Loucy (cell line): ENCODE results near the gene IDH2.
"Not testable (repeated sequence)": the region's sequence is repeated elsewhere in the genome, so short reads cannot be mapped to it uniquely, and the experiment has no call there.

Experiments
- H2AFZ ChIP-seq: fragments of 200-600 bp; sonication (generic); 2 replicates; pipeline ENCODE4 v1.6.0; 2016; ENCODE audit warnings: antibody characterized with exemption, mild to moderate bottlenecking, low read length, moderate library complexity
- H3F3A ChIP-seq: fragments of 200-600 bp; 2 replicates; pipeline ENCODE4 v1.6.0; 2016; ENCODE audit warnings: antibody characterized with exemption, low read depth, mild to moderate bottlenecking
- H3K27me3 ChIP-seq: fragments of 200-600 bp; sonication (generic); 2 replicates; pipeline ENCODE4 v1.6.1; 2014; ENCODE audit warnings: low read length, mild to moderate bottlenecking; ENCODE audit not compliant: insufficient read depth, poor library complexity, severe bottlenecking
- H3K36me3 ChIP-seq: fragments of 200-600 bp; sonication (generic); 2 replicates; pipeline ENCODE4 v1.6.1; 2016; ENCODE audit warnings: low read length; ENCODE audit not compliant: insufficient read depth
- H3K4me1 ChIP-seq: fragments of 200-600 bp; sonication (generic); 2 replicates; pipeline ENCODE4 v1.5.1; 2014; ENCODE audit warnings: low read length, mild to moderate bottlenecking; ENCODE audit not compliant: insufficient read depth, poor library complexity, severe bottlenecking
- H3K4me2 ChIP-seq: fragments of 200-600 bp; sonication (generic); 2 replicates; pipeline ENCODE4 v1.6.0; 2014; ENCODE audit warnings: antibody characterized with exemption, low read length, low read depth, mild to moderate bottlenecking; ENCODE audit not compliant: poor library complexity, severe bottlenecking
- H3K4me3 ChIP-seq: fragments of 200-600 bp; sonication (generic); 2 replicates; pipeline ENCODE4 v1.5.1; 2014; ENCODE audit warnings: low read length, mild to moderate bottlenecking, mixed read lengths; ENCODE audit not compliant: poor library complexity, severe bottlenecking
- H3K79me2 ChIP-seq: fragments of 200-600 bp; sonication (generic); 2 replicates; pipeline ENCODE4 v1.6.1; 2014; ENCODE audit warnings: low read length; ENCODE audit not compliant: insufficient read depth
- H3K9ac ChIP-seq: fragments of 200-600 bp; sonication (generic); 2 replicates; pipeline ENCODE4 v1.6.0; 2014; ENCODE audit warnings: mild to moderate bottlenecking, low read depth, low read length, moderate library complexity; ENCODE audit not compliant: poor library complexity, severe bottlenecking
- H3K9me2 ChIP-seq: fragments of 200-600 bp; sonication (generic); replicated peaks from 2 replicates; pipeline ENCODE4 v1.6.1; 2016; ENCODE audit warnings: low read depth, low read length, mixed read lengths
- H3K9me3 ChIP-seq: fragments of 200-600 bp; sonication (generic); 2 replicates; pipeline ENCODE4 v1.6.1; 2014; ENCODE audit warnings: mild to moderate bottlenecking, antibody characterized with exemption, low read length, low read depth; ENCODE audit not compliant: insufficient read depth
- H4K20me1 ChIP-seq: fragments of 200-600 bp; sonication (generic); 2 replicates; pipeline ENCODE4 v1.6.0; 2014; ENCODE audit warnings: antibody characterized with exemption, low read length, mild to moderate bottlenecking; ENCODE audit not compliant: insufficient read depth, poor library complexity, severe bottlenecking
- EZH2phosphoT487 ChIP-seq: fragments of 200-600 bp; IDR thresholded peaks from 2 replicates; pipeline ENCODE4 v1.6.1; 2018; ENCODE audit warnings: antibody characterized with exemption, mild to moderate bottlenecking, moderate library complexity, borderline replicate concordance
- TF ChIP-seq, protein P1 (sequence below): fragments of 200-600 bp; sonication (generic); conservative IDR thresholded peaks from 2 replicates; pipeline ENCODE4 v1.5.1; 2014; ENCODE audit warnings: mild to moderate bottlenecking, antibody characterized with exemption, low read length

The IDH2 gene

DNA sequence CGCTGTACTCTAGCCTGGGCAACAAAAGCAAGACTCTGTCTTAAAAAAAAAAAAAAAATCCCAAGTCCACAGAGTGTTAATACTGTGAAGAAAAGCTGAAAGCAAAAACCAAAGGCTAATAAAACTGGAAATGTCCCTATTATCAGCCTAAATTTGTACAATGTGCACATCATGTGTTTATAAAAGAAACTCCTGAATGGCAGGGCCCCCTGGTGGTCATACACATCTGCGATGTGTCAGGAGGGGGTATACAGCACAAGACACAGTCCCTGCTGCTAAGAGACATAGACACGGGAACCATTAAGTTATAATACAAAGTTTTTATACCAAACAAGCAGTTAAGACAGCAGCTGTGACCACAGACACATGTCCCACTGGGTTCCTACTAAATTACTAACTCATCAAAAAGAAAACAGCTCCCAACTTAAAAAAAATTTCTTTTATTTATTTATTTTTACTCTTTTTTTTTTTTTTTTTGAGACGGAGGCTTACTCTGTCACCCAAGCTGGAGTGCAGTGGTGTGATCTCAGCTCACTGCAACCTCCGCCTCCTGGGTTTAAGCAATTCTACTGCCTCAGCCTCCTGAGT, 31.0 kb downstream of the IDH2 start:
- Histone ChIP-seq H4K20me1 (no peaks in the 10 kb centered on the region), H3K4me1 (no peaks in the 10 kb centered on the region), H3F3A (no peaks in the 10 kb centered on the region), H3K9ac (no peak overlapping the region), H2AFZ (no peak overlapping the region), H3K4me2 (no peak overlapping the region), H3K4me3 (no peak overlapping the region), H3K9me2 (no peaks in the 10 kb centered on the region), H3K36me3 (peaks cover 49% of the 10 kb centered on the region; the same call in 1 of the 2 replicates), H3K9me3 (no peaks in the 10 kb centered on the region), H3K79me2 (no peaks in the 10 kb centered on the region), H3K27me3 (no peaks in the 10 kb centered on the region)
- TF ChIP-seq EZH2phosphoT487 = no peak
- TF ChIP-seq, protein P1, sequence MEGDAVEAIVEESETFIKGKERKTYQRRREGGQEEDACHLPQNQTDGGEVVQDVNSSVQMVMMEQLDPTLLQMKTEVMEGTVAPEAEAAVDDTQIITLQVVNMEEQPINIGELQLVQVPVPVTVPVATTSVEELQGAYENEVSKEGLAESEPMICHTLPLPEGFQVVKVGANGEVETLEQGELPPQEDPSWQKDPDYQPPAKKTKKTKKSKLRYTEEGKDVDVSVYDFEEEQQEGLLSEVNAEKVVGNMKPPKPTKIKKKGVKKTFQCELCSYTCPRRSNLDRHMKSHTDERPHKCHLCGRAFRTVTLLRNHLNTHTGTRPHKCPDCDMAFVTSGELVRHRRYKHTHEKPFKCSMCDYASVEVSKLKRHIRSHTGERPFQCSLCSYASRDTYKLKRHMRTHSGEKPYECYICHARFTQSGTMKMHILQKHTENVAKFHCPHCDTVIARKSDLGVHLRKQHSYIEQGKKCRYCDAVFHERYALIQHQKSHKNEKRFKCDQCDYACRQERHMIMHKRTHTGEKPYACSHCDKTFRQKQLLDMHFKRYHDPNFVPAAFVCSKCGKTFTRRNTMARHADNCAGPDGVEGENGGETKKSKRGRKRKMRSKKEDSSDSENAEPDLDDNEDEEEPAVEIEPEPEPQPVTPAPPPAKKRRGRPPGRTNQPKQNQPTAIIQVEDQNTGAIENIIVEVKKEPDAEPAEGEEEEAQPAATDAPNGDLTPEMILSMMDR = peak; percentile 94

DNA sequence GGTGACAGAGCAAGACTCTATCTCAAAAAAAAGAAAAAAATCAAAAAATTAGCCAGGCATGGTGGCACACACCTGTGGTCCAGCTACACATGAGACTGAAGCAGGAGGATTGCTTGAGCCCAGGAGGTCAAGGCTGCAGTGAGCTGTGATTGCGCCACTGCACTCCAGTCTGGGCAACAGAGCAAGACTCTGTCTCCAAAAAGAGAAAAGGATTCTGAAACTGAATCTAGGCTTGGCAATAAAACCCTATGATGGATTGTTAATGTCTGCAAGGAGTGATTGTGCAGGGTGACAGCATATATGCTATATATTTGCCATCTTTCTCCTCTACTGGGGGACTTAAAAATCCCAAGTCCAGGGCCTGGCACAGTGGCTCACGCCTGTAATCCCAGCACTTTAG, 31.6 kb downstream of the IDH2 start:
- not testable (repeated sequence) for H3K79me2 ChIP-seq, H3K4me3 ChIP-seq, H3K4me1 ChIP-seq, H3K27me3 ChIP-seq, H4K20me1 ChIP-seq, H3K9me3 ChIP-seq, H3F3A ChIP-seq, H3K9ac ChIP-seq, H3K4me2 ChIP-seq, H2AFZ ChIP-seq, H3K9me2 ChIP-seq
- H3K36me3 ChIP-seq = peaks cover 42% of the 10 kb centered on the region; the same call in 1 of the 2 replicates

DNA sequence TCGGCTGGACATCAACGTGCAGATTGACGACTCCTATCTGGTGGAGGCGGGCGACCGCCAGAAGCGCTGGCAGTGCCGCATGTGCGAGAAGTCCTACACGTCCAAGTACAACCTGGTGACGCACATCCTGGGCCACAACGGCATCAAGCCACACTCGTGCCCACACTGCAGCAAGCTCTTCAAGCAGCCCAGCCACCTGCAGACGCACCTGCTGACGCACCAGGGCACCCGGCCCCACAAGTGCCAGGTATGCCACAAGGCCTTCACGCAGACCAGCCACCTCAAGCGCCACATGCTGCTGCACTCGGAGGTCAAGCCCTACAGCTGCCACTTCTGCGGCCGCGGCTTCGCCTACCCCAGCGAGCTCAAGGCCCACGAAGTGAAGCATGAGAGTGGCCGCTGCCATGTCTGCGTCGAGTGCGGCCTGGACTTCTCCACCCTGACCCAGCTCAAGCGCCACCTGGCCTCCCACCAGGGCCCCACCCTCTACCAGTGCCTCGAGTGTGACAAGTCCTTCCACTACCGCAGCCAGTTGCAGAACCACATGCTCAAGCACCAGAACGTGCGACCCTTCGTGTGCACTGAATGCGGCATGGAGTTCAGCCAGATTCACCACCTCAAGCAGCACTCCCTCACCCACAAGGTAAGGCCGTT, 34.2 kb downstream of the IDH2 start:
- no peaks in the 10 kb centered on the region for H3K79me2 ChIP-seq
- no peak overlapping the region for H3K9ac ChIP-seq
- H3K27me3 ChIP-seq = no peaks in the 10 kb centered on the region
- H2AFZ ChIP-seq = no peak overlapping the region
- no peaks in the 10 kb centered on the region for H3K9me3 ChIP-seq
- H3K36me3 ChIP-seq = peaks cover 23% of the 10 kb centered on the region; the same call in 1 of the 2 replicates
- no peaks in the 10 kb centered on the region for H3K4me1 ChIP-seq
- H3F3A ChIP-seq = no peaks in the 10 kb centered on the region
- TF ChIP-seq, protein P1 = no peak
- TF ChIP-seq EZH2phosphoT487 = no peak
- no peak overlapping the region for H3K4me3 ChIP-seq
- no peak overlapping the region for H3K4me2 ChIP-seq
- H4K20me1 ChIP-seq = no peaks in the 10 kb centered on the region
- H3K9me2 ChIP-seq = no peaks in the 10 kb centered on the region
